Posterior vena cava (tissue), 2 donors: ENCODE results near the gene OR13J1. TPM values are rescaled to one million over a fixed set of nuclear protein-coding genes. Genes with fewer than 3 reads are reported as not detected.

Experiments
- total RNA-seq, 2 donors: library from RNA; stranded (reverse); fragmentation: NEBNext Ultra II Directional; extraction: Animal tissue kit (Norgen Biotek cat#: 25700); gene quantifications; one replicate each; pipeline ENCODE4 v1.2.1, GENCODE V29; 2021
- donor health status: DM: yes; HTN: yes; CAD: no.
- donor health status: DM: yes; HTN: yes; CAD: no.

OR13J1 gene
- total RNA-seq, 2 donors from 2014 or later: not detected

Other genes with a start within 250 kb of the OR13J1 start
- under 1 TPM; 0.24 to 0.56 TPM for gene SIT1, start 219.5 kb downstream of the OR13J1 start, total RNA-seq
- over 10,000 TPM; 18,238 to 21,166 TPM for gene RMRP, start 212.4 kb downstream of the OR13J1 start, total RNA-seq
- gene CCDC107, start 212.1 kb downstream of the OR13J1 start, total RNA-seq: 10 to 100 TPM; 54.6 to 60.3 TPM
- gene ARHGEF39, start 205.2 kb downstream of the OR13J1 start, total RNA-seq: under 1 TPM; 0.29 to 0.46 TPM
- gene CA9, start 196.5 kb downstream of the OR13J1 start, total RNA-seq: 1 to 10 TPM in 1 of 2 donors, not detected in 1; 1.2 TPM
- gene TPM2, start 180.5 kb downstream of the OR13J1 start, total RNA-seq: 1,000 to 10,000 TPM; 2,096 to 3,529 TPM
- 100 to 1,000 TPM; 816 to 836 TPM for gene TLN1, start 138.2 kb downstream of the OR13J1 start, total RNA-seq
- 10 to 100 TPM; 41.7 to 53.0 TPM for gene CREB3, start 137.7 kb downstream of the OR13J1 start, total RNA-seq
- gene GBA2, start 121.2 kb downstream of the OR13J1 start, total RNA-seq: 10 to 100 TPM; 50.1 to 57.7 TPM
- 10 to 100 TPM; 27.8 to 29.5 TPM for gene RGP1, start 121.1 kb downstream of the OR13J1 start, total RNA-seq
- 1 to 10 TPM in 1 of 2 donors, not detected in 1; 1.7 TPM for gene MSMP, start 116.1 kb downstream of the OR13J1 start, total RNA-seq
- gene NPR2, start 78.8 kb downstream of the OR13J1 start, total RNA-seq: 10 to 100 TPM; 27.4 to 47.1 TPM
- gene SPAG8, start 58.1 kb downstream of the OR13J1 start, total RNA-seq: 1 to 10 TPM in 1 of 2 donors, under 1 TPM in 1; 0.76 to 3.1 TPM
- 10 to 100 TPM; 20.0 to 26.8 TPM for gene HINT2, start 55.4 kb downstream of the OR13J1 start, total RNA-seq
- gene FAM221B, start 41.7 kb downstream of the OR13J1 start, total RNA-seq: not detected
- 10 to 100 TPM; 16.1 to 18.5 TPM for gene TMEM8B, start 41.2 kb downstream of the OR13J1 start, total RNA-seq
- 10 to 100 TPM in 1 of 2 donors, 1 to 10 TPM in 1; 4.8 to 20.1 TPM for gene HRCT1, start 35.8 kb upstream of the OR13J1 start, total RNA-seq
- gene SPAAR, start 39.1 kb upstream of the OR13J1 start, total RNA-seq: 1 to 10 TPM; 2.5 to 4.0 TPM
- gene OR2S2, start 87.8 kb upstream of the OR13J1 start, total RNA-seq: not detected
- 10 to 100 TPM; 20.1 to 30.3 TPM for gene RECK, start 166.5 kb upstream of the OR13J1 start, total RNA-seq